Liver (tissue), 3 donors: ENCODE results near the gene KIT.

Experiments used
- ATF3 ChIP-seq: IDR thresholded peaks from 2 replicates; pipeline ENCODE4 v1.6.1; 2016; ENCODE audit warnings: antibody characterized with exemption
- CTCF ChIP-seq: fragments of 150-350 bp; IDR thresholded peaks from 2 replicates; pipeline ENCODE4 v1.5.1; 2017; ENCODE audit warnings: improper control_type of control experiment, low read depth, low read length; ENCODE audit not compliant: missing input control
- GABPA ChIP-seq, 2 donors: IDR thresholded peaks in 1 of 2; conservative IDR thresholded peaks in 1 of 2; 2 replicates each; pipeline ENCODE4 v1.6.1; 2016; ENCODE audit warnings: antibody characterized with exemption in 2 of 2, mild to moderate bottlenecking in 1 of 2, moderate library complexity in 1 of 2
- JUND ChIP-seq, 2 donors: IDR thresholded peaks; 2 replicates each; pipeline ENCODE4 v1.6.1; 2016; ENCODE audit warnings: antibody characterized with exemption in 2 of 2
- MAX ChIP-seq: IDR thresholded peaks from 2 replicates; pipeline ENCODE4 v1.6.1; 2016; ENCODE audit warnings: antibody characterized with exemption
- SP1 ChIP-seq: IDR thresholded peaks from 2 replicates; pipeline ENCODE4 v1.6.1; 2018; ENCODE audit warnings: antibody characterized with exemption, mild to moderate bottlenecking
- TAF1 ChIP-seq: conservative IDR thresholded peaks from 2 replicates; pipeline ENCODE4 v1.6.1; 2016; ENCODE audit warnings: antibody characterized with exemption, mild to moderate bottlenecking
- YY1 ChIP-seq: IDR thresholded peaks from 2 replicates; pipeline ENCODE4 v1.6.1; 2016; ENCODE audit warnings: antibody characterized with exemption, mild to moderate bottlenecking
- ZBTB33 ChIP-seq: IDR thresholded peaks from 2 replicates; pipeline ENCODE4 v1.6.1; 2016; ENCODE audit warnings: antibody characterized with exemption
- TF ChIP-seq, protein P1 (sequence below): IDR thresholded peaks from 2 replicates; pipeline ENCODE4 v1.6.1; 2016; ENCODE audit warnings: antibody characterized with exemption, mild to moderate bottlenecking
- donor health status: healthy.
- donor health status: healthy.

DNA sequence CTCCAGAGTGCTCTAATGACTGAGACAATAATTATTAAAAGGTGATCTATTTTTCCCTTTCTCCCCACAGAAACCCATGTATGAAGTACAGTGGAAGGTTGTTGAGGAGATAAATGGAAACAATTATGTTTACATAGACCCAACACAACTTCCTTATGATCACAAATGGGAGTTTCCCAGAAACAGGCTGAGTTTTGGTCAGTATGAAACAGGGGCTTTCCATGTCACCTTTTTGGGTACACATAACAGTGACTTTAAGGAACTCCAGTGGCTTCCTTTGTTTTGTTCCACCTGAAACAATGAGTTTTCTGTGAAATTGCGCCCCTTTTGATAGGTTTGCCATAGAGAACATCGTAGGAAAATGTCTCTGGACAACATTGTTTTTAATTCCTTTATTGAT is 69.6 kb downstream of the KIT start:
- TF ChIP-seq TAF1 (no peak), SP1 (no peak), CTCF (no peak), ZBTB33 (no peak), YY1 (no peak), ATF3 (no peak), MAX (no peak), JUND (IDR thresholded peaks at IDR 0.05) (no peak), GABPA (IDR thresholded peaks at IDR 0.05 in 1 of 2, conservative IDR thresholded peaks at IDR 0.05 in 1 of 2) (no peak)
- TF ChIP-seq, protein P1, sequence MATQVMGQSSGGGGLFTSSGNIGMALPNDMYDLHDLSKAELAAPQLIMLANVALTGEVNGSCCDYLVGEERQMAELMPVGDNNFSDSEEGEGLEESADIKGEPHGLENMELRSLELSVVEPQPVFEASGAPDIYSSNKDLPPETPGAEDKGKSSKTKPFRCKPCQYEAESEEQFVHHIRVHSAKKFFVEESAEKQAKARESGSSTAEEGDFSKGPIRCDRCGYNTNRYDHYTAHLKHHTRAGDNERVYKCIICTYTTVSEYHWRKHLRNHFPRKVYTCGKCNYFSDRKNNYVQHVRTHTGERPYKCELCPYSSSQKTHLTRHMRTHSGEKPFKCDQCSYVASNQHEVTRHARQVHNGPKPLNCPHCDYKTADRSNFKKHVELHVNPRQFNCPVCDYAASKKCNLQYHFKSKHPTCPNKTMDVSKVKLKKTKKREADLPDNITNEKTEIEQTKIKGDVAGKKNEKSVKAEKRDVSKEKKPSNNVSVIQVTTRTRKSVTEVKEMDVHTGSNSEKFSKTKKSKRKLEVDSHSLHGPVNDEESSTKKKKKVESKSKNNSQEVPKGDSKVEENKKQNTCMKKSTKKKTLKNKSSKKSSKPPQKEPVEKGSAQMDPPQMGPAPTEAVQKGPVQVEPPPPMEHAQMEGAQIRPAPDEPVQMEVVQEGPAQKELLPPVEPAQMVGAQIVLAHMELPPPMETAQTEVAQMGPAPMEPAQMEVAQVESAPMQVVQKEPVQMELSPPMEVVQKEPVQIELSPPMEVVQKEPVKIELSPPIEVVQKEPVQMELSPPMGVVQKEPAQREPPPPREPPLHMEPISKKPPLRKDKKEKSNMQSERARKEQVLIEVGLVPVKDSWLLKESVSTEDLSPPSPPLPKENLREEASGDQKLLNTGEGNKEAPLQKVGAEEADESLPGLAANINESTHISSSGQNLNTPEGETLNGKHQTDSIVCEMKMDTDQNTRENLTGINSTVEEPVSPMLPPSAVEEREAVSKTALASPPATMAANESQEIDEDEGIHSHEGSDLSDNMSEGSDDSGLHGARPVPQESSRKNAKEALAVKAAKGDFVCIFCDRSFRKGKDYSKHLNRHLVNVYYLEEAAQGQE = no peak
